Ectodermal cell (in vitro differentiated cells): ENCODE data around the gene C11orf68.
"Not testable (repeated sequence)": the region's sequence is repeated elsewhere in the genome, so short reads cannot be mapped to it uniquely, and the experiment has no call there.

Experiments used
- H3K27ac ChIP-seq: 2 replicates; pipeline ENCODE4 v1.7.0; 2013; ENCODE audit warnings: mild to moderate bottlenecking, low read depth, low read length; ENCODE audit not compliant: insufficient read depth, poor library complexity, severe bottlenecking
- H3K27me3 ChIP-seq: 2 replicates; pipeline ENCODE4 v1.7.0; 2013; ENCODE audit warnings: mild to moderate bottlenecking, low read length; ENCODE audit not compliant: insufficient read depth, control insufficient read depth, poor library complexity, severe bottlenecking
- H3K36me3 ChIP-seq: one replicate; pipeline ENCODE4 v1.7.0; 2013; ENCODE audit warnings: low read length; ENCODE audit not compliant: control insufficient read depth, insufficient read depth
- H3K4me1 ChIP-seq: one replicate; pipeline ENCODE4 v1.7.0; 2013; ENCODE audit warnings: low read length; ENCODE audit not compliant: control insufficient read depth, insufficient read depth
- H3K4me3 ChIP-seq: 2 replicates; pipeline ENCODE4 v1.7.0; 2013; ENCODE audit warnings: low read depth, low read length, control low read depth; ENCODE audit not compliant: insufficient read depth
- H3K9me3 ChIP-seq: 2 replicates; pipeline ENCODE4 v1.7.0; 2013; ENCODE audit warnings: mild to moderate bottlenecking, low read length, moderate library complexity; ENCODE audit not compliant: control insufficient read depth
- WGBS, 2 experiments: methylation state at CpG; one replicate each; pipeline ENCODE4 v1.1.7; 2013; ENCODE audit warnings: missing lambda C conversion rate in 2 of 2; 5-methylcytosine and 5-hydroxymethylcytosine counted together

C11orf68 gene

GRCh38 chr11:65899356-65900124 is 19.3 kb downstream of the C11orf68 start:
- Histone ChIP-seq H3K27ac (no peak overlapping the region), H3K4me3 (peak overlapping the region; percentile 34), H3K27me3 (peaks cover 80% of the 10 kb centered on the region), H3K9me3 (no peaks in the 10 kb centered on the region), H3K36me3 (no peaks in the 10 kb centered on the region), H3K4me1 (peaks cover 5% of the 10 kb centered on the region)
- WGBS, 2 experiments: 2 to 3% methylated on average over 78 of the region's 78 CpGs

- H3K27ac ChIP-seq: no peak overlapping the region
- no peaks in the 10 kb centered on the region for H3K9me3 ChIP-seq
- H3K4me3 ChIP-seq: peak overlapping the region; percentile 34
- H3K4me1 ChIP-seq: peaks cover 5% of the 10 kb centered on the region
- H3K27me3 ChIP-seq: peaks cover 80% of the 10 kb centered on the region
- no peaks in the 10 kb centered on the region for H3K36me3 ChIP-seq
- 24% methylated on average over 28 of the region's 28 CpGs for WGBS, 2 experiments
Observed at GRCh38 chr11:65898656-65899355, 20.1 kb downstream of the C11orf68 start.

GRCh38 chr11:65897020-65897471 is 21.8 kb downstream of the C11orf68 start:
- Histone ChIP-seq H3K4me3 (no peak overlapping the region), H3K27ac (no peak overlapping the region), H3K27me3 (peaks cover 68% of the 10 kb centered on the region), H3K36me3 (no peaks in the 10 kb centered on the region), H3K9me3 (no peaks in the 10 kb centered on the region), H3K4me1 (peaks cover 5% of the 10 kb centered on the region)
- WGBS, 2 experiments: 94 to 96% methylated on average over 4 of the region's 4 CpGs

- no peaks in the 10 kb centered on the region for H3K36me3 ChIP-seq
- no peak overlapping the region for H3K27ac ChIP-seq
- no peak overlapping the region for H3K4me3 ChIP-seq
- WGBS, 2 experiments: 92 to 93% methylated on average over 14 of the region's 14 CpGs
- H3K9me3 ChIP-seq: no peaks in the 10 kb centered on the region
- H3K27me3 ChIP-seq: peaks cover 68% of the 10 kb centered on the region
- H3K4me1 ChIP-seq: peaks cover 12% of the 10 kb centered on the region
Observed at GRCh38 chr11:65896034-65896999, 22.5 kb downstream of the C11orf68 start.

- 88 to 93% methylated on average over 5 of the region's 5 CpGs for WGBS, 2 experiments
- H3K9me3 ChIP-seq: no peaks in the 10 kb centered on the region
Observed at GRCh38 chr11:65895482-65895981, 23.3 kb downstream of the C11orf68 start.

GRCh38 chr11:65894034-65894591 is 24.7 kb downstream of the C11orf68 start:
- Histone ChIP-seq H3K27ac (no peak overlapping the region), H3K9me3 (no peaks in the 10 kb centered on the region), H3K27me3 (peaks cover 62% of the 10 kb centered on the region), H3K4me3 (no peak overlapping the region), H3K36me3 (no peaks in the 10 kb centered on the region), H3K4me1 (peaks cover 19% of the 10 kb centered on the region)
- WGBS, 2 experiments: 95% methylated on average over 16 of the region's 16 CpGs

More at GRCh38 chr11:65895482-65895981, 23.3 kb downstream of the C11orf68 start:
- peaks cover 64% of the 10 kb centered on the region for H3K27me3 ChIP-seq
- H3K36me3 ChIP-seq: no peaks in the 10 kb centered on the region
- H3K27ac ChIP-seq: no peak overlapping the region
- H3K4me3 ChIP-seq: no peak overlapping the region
- peaks cover 12% of the 10 kb centered on the region for H3K4me1 ChIP-seq

- Histone ChIP-seq H3K4me1 (peaks cover 22% of the 10 kb centered on the region), H3K27ac (no peak overlapping the region), H3K9me3 (no peaks in the 10 kb centered on the region), H3K27me3 (peaks cover 53% of the 10 kb centered on the region), H3K4me3 (no peak overlapping the region), H3K36me3 (no peaks in the 10 kb centered on the region)
- 89 to 90% methylated on average over 10 of the region's 10 CpGs for WGBS, 2 experiments
Observed at GRCh38 chr11:65892661-65893317, 26.1 kb downstream of the C11orf68 start.

GRCh38 chr11:65892137-65892540 is 26.7 kb downstream of the C11orf68 start:
- Histone ChIP-seq H3K4me3 (peak overlapping the region; percentile 64), H3K4me1 (peaks cover 28% of the 10 kb centered on the region), H3K27me3 (peaks cover 47% of the 10 kb centered on the region)
- not testable (repeated sequence) for H3K36me3 ChIP-seq, H3K9me3 ChIP-seq, H3K27ac ChIP-seq
- WGBS, 2 experiments: 83 to 86% methylated on average over 5 of the region's 5 CpGs
